Brain pericyte (primary cell): ENCODE measurements around the gene TPGS2.
"Not testable (repeated sequence)": the region's sequence is repeated elsewhere in the genome, so short reads cannot be mapped to it uniquely, and the experiment has no call there.

Experiments used
- DNase-seq: peaks from one replicate; pipeline ENCODE4 v3.0.0-alpha.2; 2012; ENCODE audit warnings: low read depth, low spot score

The TPGS2 gene

GRCh38 chr18:36775396-36775795 lies 53.4 kb downstream of the TPGS2 start:
- DNase-seq = no peak

GRCh38 chr18:36772241-36772723 lies 56.5 kb downstream of the TPGS2 start:
- DNase-seq = no peak

- no peak for DNase-seq
Measured at GRCh38 chr18:36771245-36771644, 57.6 kb downstream of the TPGS2 start.

DNA sequence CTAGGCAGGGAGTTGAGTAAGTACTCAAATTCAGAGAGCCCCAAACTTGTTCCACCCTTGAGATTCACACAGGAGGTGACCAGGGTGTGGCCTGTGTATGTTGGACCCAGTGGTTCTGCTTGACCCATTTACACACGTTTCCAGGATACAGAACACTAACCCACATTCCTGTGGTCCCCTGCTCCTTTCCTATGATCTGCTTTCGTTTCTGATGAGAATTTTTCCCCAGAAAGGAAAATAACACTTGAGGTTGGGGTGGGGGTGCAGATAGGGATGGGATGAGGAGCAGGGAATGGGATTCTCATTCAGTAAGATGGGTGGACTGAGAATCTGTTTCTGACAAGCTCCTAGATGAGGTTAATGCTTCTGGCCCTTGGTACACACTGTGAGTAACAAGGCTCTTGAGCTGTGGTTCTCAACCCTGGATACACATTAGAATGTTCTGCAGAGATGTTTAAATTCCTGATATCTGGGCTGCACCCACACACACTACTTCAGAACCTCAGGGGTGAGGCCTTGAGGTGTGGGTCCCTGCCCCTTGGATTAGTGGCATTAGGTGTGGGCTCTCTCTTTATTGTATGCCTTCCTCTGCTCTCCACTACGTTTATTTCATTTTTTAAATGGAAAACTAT lies 58.4 kb downstream of the TPGS2 start:
- no peak for DNase-seq

- DNase-seq = no peak
Measured at GRCh38 chr18:36769611-36770314, 59.0 kb downstream of the TPGS2 start.

- DNase-seq = no peak
Measured at GRCh38 chr18:36769172-36769571, 59.6 kb downstream of the TPGS2 start.

- no peak for DNase-seq
Measured at GRCh38 chr18:36766836-36767235, 62.0 kb downstream of the TPGS2 start.

- DNase-seq = not testable (repeated sequence)
Measured at GRCh38 chr18:36762965-36763364, 65.8 kb downstream of the TPGS2 start.

GRCh38 chr18:36762074-36762473 lies 66.7 kb downstream of the TPGS2 start:
- no peak for DNase-seq

DNA sequence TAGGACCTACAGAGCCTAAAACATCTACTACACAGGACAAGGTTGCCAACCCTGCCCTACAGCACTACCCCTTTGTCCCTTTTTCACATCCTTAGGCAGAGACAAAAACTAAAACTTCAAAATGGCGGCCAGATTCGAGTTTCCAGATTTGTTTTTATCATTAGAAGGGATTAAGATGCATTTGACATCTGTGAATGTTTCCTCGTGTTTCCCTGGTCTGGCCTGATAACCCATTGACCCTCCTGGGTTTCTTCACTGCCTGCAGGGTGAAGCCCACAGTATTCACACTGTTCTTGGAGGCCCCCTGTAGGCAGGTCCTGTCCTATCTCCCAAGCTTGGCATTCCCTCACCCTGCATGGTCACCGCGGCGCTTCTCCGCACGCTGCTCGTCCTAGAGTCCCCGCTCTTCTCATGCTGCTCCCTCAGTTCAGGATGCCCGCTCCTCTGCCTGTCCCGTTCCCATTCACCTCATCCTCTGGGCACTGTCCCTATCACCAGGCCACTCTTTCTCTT lies 67.6 kb downstream of the TPGS2 start:
- no peak for DNase-seq

DNA sequence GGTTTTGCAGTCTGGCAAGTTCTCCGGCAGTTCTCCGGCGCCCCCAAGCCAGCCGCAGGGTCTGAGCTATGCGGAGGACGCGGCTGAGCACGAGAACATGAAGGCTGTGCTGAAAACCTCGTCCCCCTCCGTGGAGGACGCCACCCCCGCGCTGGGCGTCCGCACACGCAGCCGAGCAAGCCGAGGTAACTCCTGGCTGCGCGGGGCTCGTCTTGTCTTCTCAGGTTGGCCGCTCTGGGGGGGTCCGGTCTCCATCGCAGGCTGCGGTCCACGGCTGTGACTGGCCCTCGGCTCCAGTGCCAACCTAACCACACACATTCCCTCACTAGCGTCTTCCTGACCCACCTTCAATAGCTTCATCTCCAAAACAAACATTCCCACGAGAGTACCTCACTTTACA lies 68.2 kb downstream of the TPGS2 start:
- no peak for DNase-seq

DNA sequence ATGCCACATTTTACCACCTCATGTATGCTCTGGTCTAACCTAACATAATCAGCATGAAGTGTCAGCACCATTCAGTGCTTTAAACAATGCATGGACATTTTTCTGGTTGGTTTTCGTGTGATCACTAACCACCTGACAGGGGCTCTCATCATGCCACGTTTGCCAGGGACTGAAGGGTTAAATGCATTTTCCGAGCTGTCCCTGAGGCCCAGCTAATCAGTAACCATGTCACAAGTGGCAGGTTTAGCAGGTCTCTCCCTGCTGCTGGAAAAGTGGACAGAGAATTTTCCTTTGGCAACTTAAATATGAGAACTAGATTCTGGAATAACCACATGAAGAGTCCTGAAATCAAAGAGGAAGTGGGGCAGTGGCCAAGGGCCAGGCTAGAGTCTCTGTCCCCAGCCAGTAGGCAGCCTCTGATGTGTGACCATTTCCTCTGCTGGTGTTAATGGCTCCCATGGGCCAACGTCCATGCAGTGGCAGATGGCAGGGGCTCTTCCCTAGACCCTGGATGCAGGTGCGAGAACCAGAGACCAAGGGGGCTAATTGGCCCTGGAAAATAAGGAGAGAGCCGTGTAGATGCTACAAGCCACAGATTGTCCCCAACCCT lies 69.5 kb downstream of the TPGS2 start:
- DNase-seq = no peak

DNA sequence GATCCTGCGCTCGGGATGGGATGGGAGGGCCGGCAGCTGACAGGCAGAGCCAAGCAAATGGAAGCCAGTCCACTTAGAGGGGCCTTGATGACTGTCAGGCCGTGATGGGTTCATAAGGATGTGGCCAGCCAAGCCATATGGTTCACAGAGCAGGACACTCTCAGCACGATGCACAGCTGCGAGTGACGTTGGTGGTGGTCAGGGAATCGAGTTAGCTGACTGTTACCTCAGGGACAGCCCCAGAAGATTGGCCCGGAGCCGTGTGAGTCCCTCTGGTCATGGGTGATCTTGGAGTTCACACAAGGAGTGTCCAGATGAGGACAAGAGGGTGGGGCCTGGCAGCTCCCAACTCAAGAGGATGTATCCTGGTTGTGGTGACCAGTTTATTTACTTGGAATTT lies 70.2 kb downstream of the TPGS2 start:
- DNase-seq = no peak

- DNase-seq = no peak
Measured at GRCh38 chr18:36757991-36758390, 70.8 kb downstream of the TPGS2 start.

GRCh38 chr18:36757081-36757480 lies 71.7 kb downstream of the TPGS2 start:
- DNase-seq = no peak

DNA sequence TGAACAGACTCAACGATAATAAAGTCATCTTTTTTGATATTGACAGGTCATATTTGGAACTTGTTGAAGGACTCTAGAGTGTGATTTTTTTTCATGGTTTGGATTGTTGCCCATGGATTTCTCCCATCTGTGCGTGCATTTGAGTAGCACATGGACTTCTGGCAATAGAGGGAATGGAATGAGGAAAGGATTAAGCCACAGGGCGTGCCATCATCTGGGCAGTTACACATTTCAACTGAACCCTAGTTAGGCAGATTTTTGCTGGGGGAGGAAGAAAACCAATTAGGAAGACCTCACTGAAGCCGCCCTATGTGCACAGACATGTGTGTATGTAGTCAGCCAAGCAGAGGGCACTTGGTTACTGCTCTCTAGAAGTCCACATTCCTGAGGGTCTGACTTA lies 72.6 kb downstream of the TPGS2 start:
- DNase-seq = no peak

DNA sequence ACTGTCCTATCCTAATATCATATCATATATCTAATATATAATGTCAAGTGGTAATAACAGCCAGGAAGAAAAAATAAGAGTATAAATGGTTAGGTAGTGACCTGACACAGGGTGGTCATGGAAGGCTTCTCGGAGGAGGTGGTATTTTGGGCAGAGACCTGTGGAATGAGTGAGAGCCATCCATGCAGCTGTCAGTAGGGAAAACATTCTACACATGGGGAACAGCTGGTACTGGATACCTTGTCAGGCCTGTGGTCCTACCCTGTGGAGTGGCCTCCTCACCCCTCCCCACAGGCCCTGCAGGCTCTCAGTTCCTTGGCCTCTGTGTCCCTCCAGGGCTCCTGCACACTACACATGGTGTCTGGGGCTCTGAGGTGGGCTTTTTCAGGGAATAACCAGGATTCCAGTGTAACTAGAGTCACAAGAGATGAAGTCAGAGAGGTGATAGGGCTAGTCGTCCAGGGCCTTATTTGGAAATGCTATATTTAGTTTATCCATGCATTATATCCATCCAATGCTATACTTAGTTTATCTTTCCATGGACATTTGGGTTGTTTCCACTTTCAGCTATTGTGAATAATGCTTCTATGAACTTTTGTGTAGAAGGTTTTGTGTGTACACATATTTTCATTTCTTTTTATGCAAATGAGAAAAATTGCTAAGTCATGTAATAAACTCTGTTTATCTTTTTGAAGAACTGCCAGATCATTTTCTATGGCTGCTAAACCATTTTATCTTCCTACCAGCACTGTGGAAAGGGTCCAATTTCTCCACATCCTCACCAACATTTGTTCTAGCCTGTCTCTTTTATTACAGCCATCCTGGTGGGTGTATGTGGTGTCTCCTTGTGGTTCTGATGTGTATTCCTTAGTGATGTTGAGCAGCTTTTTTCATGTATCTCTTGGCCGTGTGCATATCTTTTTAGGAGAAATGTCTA lies 75.6 kb downstream of the TPGS2 start:
- no peak for DNase-seq

- no peak for DNase-seq
Measured at GRCh38 chr18:36745219-36745975, 83.4 kb downstream of the TPGS2 start.

DNA sequence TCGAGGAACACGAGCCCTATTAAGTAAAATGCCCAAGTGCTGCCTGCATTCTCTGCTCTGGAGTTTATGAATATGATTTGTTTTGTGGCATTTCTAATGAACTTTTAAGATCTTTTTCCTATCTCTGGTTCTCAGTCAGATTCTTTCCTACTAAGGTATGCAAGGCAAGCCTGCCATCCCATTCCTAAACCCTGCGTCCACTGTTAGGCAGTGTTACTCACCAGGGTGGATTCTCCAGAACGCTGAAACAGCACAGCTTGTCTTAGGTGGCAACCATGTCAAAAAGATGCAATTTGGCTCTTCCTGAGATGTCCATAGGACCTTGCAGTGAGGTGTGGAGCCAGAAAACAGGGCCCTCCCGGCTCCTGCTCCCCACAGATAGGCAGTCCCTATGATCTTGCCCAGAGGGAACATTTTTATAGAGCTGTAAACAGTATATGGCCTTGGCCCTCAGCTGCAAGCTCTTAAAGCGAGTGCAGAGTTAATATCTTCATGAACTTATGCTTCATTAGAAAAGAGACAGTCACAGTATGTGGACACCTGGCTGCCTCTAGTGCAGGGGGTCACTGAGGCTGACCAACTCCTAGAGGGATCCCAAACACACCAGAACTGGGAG lies 84.4 kb downstream of the TPGS2 start:
- no peak for DNase-seq
